ENCODE measurements around the gene JSRP1.

DNA sequence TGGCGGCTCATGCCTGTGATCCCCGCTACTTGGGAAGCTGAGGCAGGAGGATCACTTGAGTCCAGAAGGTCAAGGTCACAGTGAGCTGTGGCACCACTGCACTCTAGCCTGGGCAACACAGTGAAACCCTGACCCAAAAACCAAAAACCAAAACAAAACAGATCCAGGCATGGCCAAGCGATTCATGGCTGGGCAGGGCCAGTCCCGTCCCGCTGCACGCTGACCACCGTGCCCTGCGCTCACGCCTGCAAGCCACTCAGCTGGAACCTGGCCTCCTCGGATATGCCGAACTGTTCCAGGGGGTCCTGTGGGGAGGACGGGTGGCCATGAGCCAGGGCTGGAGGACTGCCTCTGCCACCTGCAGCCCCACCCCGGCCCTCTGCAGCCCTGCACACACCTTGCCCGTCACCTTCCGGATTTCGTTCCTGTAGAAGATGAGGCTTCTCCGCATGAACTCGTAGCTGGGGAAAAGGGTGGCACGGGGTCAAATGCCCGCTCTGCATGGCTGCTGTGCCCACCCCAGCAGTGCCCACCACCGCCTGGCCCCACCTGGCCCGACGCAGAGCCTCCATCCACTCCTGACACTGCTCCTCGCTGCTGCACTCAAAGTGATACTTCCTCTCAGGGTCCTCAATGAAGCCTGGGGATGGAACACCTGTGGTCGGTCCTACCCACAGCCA, 22.5 kb downstream of the JSRP1 start:
- no peak for TF ChIP-seq CTCF (conservative IDR thresholded peaks at IDR 0.05; ENCODE audit: low read depth in 2 of 2)
- TF ChIP-seq EZH2phosphoT487 (IDR thresholded peaks at IDR 0.05; ENCODE audit: unreplicated experiment) = no peak

Data from GM23338 (cell line).